CD4-positive, alpha-beta T cell (primary cell): ENCODE measurements around the gene LDB2. TPM values are rescaled to one million over a fixed set of nuclear protein-coding genes. Genes with fewer than 3 reads are reported as not detected.

Experiments
- ATAC-seq: fragments of 200-7000 bp; cut with Tn5 transposase; one replicate; pipeline ENCODE4 v1.10.0; 2022; ENCODE audit warnings: mild to moderate bottlenecking; ENCODE audit not compliant: poor library complexity
- CTCF ChIA-PET: fragments of 350-600 bp; sonication (Branson Sonifier 250); formaldehyde crosslinking; loops from one replicate; lab custom pipeline; 2021; ENCODE audit warnings: antibody characterized with exemption, inconsistent platforms; lab: Charles Lee
- POLR2A ChIA-PET: fragments of 350-600 bp; sonication (Branson Sonifier 250); formaldehyde crosslinking; loops from one replicate; lab custom pipeline; 2021; ENCODE audit warnings: antibody characterized with exemption, inconsistent platforms; lab: Charles Lee
- DNase-seq, 14 experiments: peaks; one replicate each; pipeline ENCODE4 v3.0.0-alpha.2; 2013 to 2020; ENCODE audit warnings: mixed read lengths in 2 of 14
- H3K27ac ChIP-seq, 2 donors: one replicate each; pipeline versions ENCODE4 v1.5.1 to v1.7.0; 2013; ENCODE audit warnings: low read length in 2 of 2, low read depth in 1 of 2, mild to moderate bottlenecking in 1 of 2
- H3K27me3 ChIP-seq, 2 experiments: 1 replicate in 1 of 2; 2 replicates in 1 of 2; pipeline versions ENCODE4 v1.6.1 to v1.7.0; 2013; ENCODE audit warnings: low read length in 2 of 2, control low read depth in 1 of 2, mild to moderate bottlenecking in 1 of 2, moderate library complexity in 1 of 2; ENCODE audit not compliant: insufficient read depth in 2 of 2, control insufficient read depth in 1 of 2
- H3K36me3 ChIP-seq: one replicate; pipeline ENCODE4 v1.6.1; 2013; ENCODE audit warnings: low read length, control low read depth; ENCODE audit not compliant: insufficient read depth
- H3K4me1 ChIP-seq: one replicate; pipeline ENCODE4 v1.6.1; 2013; ENCODE audit warnings: low read length, control low read depth; ENCODE audit not compliant: insufficient read depth
- H3K4me3 ChIP-seq: one replicate; pipeline ENCODE4 v1.5.1; 2013; ENCODE audit warnings: mild to moderate bottlenecking, low read length, moderate library complexity
- H3K9me3 ChIP-seq, 2 experiments: 1 replicate in 1 of 2; 2 replicates in 1 of 2; pipeline versions ENCODE4 v1.6.1 to v1.7.0; 2013; ENCODE audit warnings: low read length in 2 of 2, mild to moderate bottlenecking in 2 of 2, control low read depth in 1 of 2, moderate library complexity in 1 of 2; ENCODE audit not compliant: control insufficient read depth in 1 of 2, insufficient read depth in 1 of 2
- H3K27ac Mint-ChIP-seq: one replicate; pipeline ENCODE4 v1.8.0; 2020; ENCODE audit warnings: mixed read lengths
- H3K27me3 Mint-ChIP-seq: one replicate; pipeline ENCODE4 v1.8.0; 2021; ENCODE audit warnings: mixed read lengths
- H3K36me3 Mint-ChIP-seq: one replicate; pipeline ENCODE4 v1.8.0; 2021; ENCODE audit warnings: low read depth, mixed read lengths
- H3K4me1 Mint-ChIP-seq: one replicate; pipeline ENCODE4 v1.8.0; 2021; ENCODE audit warnings: low read depth, mixed read lengths
- H3K4me3 Mint-ChIP-seq: one replicate; pipeline ENCODE4 v1.8.0; 2020; ENCODE audit warnings: mild to moderate bottlenecking, mixed read lengths
- H3K9me3 Mint-ChIP-seq: one replicate; pipeline ENCODE4 v1.8.0; 2020; ENCODE audit warnings: mixed read lengths
- intact Hi-C, 2 experiments: fragments of 100-400 bp; cut with DNase I in 1 of 2; cut with micrococcal nuclease in 1 of 2; formaldehyde crosslinking; loops; one replicate each; pipeline versions ENCODE4 v1.15.1 to v1.9.0; 2023 to 2025; cut with DNase I, micrococcal nuclease
- total RNA-seq, 174 experiments: library from RNA in 2 of 174; stranded (reverse) in 2 of 174; gene quantifications; one replicate each; pipeline ENCODE4 v1.2.3 and lab custom pipeline; 2021 to 2026
- TF ChIP-seq, protein P1 (sequence below): fragments of 200-600 bp; IDR thresholded peaks from one replicate; pipeline ENCODE4 v1.8.0; 2022; ENCODE audit warnings: antibody characterized with exemption, mild to moderate bottlenecking

Gene LDB2
- total RNA-seq, 2 experiments from 2014 or later, result not detected

- Mint-ChIP-seq H3K4me3 (no peak overlapping the region), H3K9me3 (peaks cover 4% of the 10 kb centered on the region), H3K27me3 (no peaks in the 10 kb centered on the region), H3K27ac (no peak overlapping the region), H3K4me1 (no peaks in the 10 kb centered on the region), H3K36me3 (no peaks in the 10 kb centered on the region)
- ATAC-seq, result no peak
- Histone ChIP-seq H3K36me3 (no peaks in the 10 kb centered on the region), H3K9me3 (peaks cover 0 to 3% of the 10 kb centered on the region in 2 experiments), H3K27ac (no peak overlapping the region), H3K4me1 (no peaks in the 10 kb centered on the region), H3K27me3 (no peaks in the 10 kb centered on the region), H3K4me3 (no peak overlapping the region)
- ChIA-PET POLR2A (no interaction called here), CTCF (no interaction called here)
- TF ChIP-seq, protein P1, sequence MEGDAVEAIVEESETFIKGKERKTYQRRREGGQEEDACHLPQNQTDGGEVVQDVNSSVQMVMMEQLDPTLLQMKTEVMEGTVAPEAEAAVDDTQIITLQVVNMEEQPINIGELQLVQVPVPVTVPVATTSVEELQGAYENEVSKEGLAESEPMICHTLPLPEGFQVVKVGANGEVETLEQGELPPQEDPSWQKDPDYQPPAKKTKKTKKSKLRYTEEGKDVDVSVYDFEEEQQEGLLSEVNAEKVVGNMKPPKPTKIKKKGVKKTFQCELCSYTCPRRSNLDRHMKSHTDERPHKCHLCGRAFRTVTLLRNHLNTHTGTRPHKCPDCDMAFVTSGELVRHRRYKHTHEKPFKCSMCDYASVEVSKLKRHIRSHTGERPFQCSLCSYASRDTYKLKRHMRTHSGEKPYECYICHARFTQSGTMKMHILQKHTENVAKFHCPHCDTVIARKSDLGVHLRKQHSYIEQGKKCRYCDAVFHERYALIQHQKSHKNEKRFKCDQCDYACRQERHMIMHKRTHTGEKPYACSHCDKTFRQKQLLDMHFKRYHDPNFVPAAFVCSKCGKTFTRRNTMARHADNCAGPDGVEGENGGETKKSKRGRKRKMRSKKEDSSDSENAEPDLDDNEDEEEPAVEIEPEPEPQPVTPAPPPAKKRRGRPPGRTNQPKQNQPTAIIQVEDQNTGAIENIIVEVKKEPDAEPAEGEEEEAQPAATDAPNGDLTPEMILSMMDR, result no peak
- intact Hi-C loops, result no loop called here
- no peak for DNase-seq
Observed at GRCh38 chr4:16733509-16733908, 164.9 kb downstream of the LDB2 start.

GRCh38 chr4:16732741-16733140, 165.7 kb downstream of the LDB2 start:
- H3K27me3 Mint-ChIP-seq, result peaks cover 2% of the 10 kb centered on the region
- no peaks in the 10 kb centered on the region for H3K4me1 ChIP-seq
- intact Hi-C loops, result no loop called here
- TF ChIP-seq, protein P1, result no peak
- H3K4me3 ChIP-seq, result no peak overlapping the region
- H3K27ac ChIP-seq, result no peak overlapping the region
- DNase-seq (no peak), ATAC-seq (no peak)
- ChIA-PET CTCF (no interaction called here), POLR2A (no interaction called here)
- peaks cover 0 to 3% of the 10 kb centered on the region in 2 experiments for H3K9me3 ChIP-seq
- no peaks in the 10 kb centered on the region for H3K36me3 ChIP-seq
- H3K36me3 Mint-ChIP-seq, result no peaks in the 10 kb centered on the region
- no peaks in the 10 kb centered on the region for H3K4me1 Mint-ChIP-seq
- H3K27ac Mint-ChIP-seq, result no peak overlapping the region
- no peaks in the 10 kb centered on the region for H3K9me3 Mint-ChIP-seq
- H3K4me3 Mint-ChIP-seq, result no peak overlapping the region
- no peaks in the 10 kb centered on the region for H3K27me3 ChIP-seq

DNA sequence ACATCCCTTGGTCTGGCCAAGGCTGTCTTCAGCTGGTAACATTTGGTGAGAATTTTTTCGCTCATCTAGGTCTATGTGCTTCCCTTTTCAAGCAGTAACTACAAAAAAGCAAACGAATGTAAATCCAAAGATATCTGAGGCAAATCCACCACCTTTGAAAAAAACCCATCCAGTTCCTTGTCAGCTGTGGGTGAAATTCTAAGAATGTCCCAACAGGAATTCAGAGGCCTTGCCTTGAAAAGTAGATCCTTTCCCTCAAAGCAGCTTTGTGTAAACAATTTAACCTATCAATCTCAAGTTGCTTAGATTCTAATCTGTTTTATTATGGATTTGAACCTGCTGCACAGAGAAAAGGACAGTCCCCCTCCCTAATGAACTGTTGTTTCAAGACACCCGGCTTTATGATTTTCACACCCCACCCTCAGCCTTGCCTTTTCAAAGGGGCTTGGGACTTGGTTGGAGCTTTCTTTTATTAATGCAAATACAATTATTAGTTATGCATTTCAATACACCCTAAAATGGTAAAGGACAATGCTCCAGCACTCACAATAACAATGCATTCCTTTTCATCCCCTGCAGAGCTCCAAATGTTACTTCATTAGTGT, 166.6 kb downstream of the LDB2 start:
- Histone ChIP-seq H3K36me3 (no peaks in the 10 kb centered on the region), H3K27ac (no peak overlapping the region), H3K27me3 (no peaks in the 10 kb centered on the region), H3K4me1 (no peaks in the 10 kb centered on the region), H3K9me3 (no peaks in the 10 kb centered on the region), H3K4me3 (no peak overlapping the region)
- Mint-ChIP-seq H3K27me3 (peaks cover 6% of the 10 kb centered on the region), H3K4me1 (no peaks in the 10 kb centered on the region), H3K4me3 (no peak overlapping the region), H3K27ac (no peak overlapping the region), H3K9me3 (no peaks in the 10 kb centered on the region), H3K36me3 (no peaks in the 10 kb centered on the region)
- TF ChIP-seq, protein P1, result no peak
- ChIA-PET CTCF (no interaction called here), POLR2A (no interaction called here)
- intact Hi-C loops, result no loop called here
- ATAC-seq, result no peak
- DNase-seq, result no peak
